ENCODE results near the gene TTC24. TPM values are rescaled to one million over a fixed set of nuclear protein-coding genes. Genes with fewer than 3 reads are reported as not detected.

TTC24 gene
- polyA plus RNA-seq (2011; rRNA removed) (not detected in 2 replicates), polyA minus RNA-seq (2011; rRNA and poly(A)+ RNA removed) (not detected in 2 replicates)

GRCh38 chr1:156579472-156579871 lies at the start of gene TTC24:
Gene TTC24 (plus strand): TSS chr1:156579723. CDS start chr1:156581365, 1,642 bp downstream.
- Histone ChIP-seq H3K4me3 (ENCODE audit: low read depth, low read length) (no peak within 1 kb of the TSS), H3K27me3 (ENCODE audit: control insufficient read depth, insufficient read depth, low read length) (peaks cover 16% of the 10 kb centered on the region), H3K9me3 (ENCODE audit: control insufficient read depth, insufficient read depth, low read length) (no peaks in the 10 kb centered on the region), H3K27ac (ENCODE audit: low read depth, low read length) (no peak within 1 kb of the TSS)
- POLR2A ChIA-PET, result no interaction called here
- CTCF ChIA-PET, result interaction anchor here (0.7 to 1.2 kb wide), 3 partner anchors 29 to 681 kb away, joined by 6 to 7 read pairs (median 6); no protein-coding TSS in a partner anchor
- no peak for DNase-seq (ENCODE audit: low read depth, low spot score)
- TF ChIP-seq CTCF (IDR thresholded peaks at IDR 0.05; ENCODE audit: low read depth, low read length), result no peak

GRCh38 chr1:156530006-156530405 lies 49.5 kb upstream of the TTC24 start:
- DNase-seq (ENCODE audit: low read depth, low spot score), result no peak
- no peaks in the 10 kb centered on the region; the same call in 1 of the 2 replicates for H3K9me3 ChIP-seq (ENCODE audit: control insufficient read depth, insufficient read depth, low read length)
- no peak overlapping the region for H3K27ac ChIP-seq (ENCODE audit: low read depth, low read length)
- ChIA-PET POLR2A (no interaction called here), CTCF (no interaction called here)
- no peaks in the 10 kb centered on the region for H3K27me3 ChIP-seq (ENCODE audit: control insufficient read depth, insufficient read depth, low read length)
- TF ChIP-seq CTCF (IDR thresholded peaks at IDR 0.05; ENCODE audit: low read depth, low read length), result no peak
- H3K4me3 ChIP-seq (ENCODE audit: low read depth, low read length), result no peak overlapping the region

GRCh38 chr1:156532374-156532773 lies 47.1 kb upstream of the TTC24 start:
- DNase-seq (ENCODE audit: low read depth, low spot score), result no peak
- Histone ChIP-seq H3K27me3 (ENCODE audit: control insufficient read depth, insufficient read depth, low read length) (no peaks in the 10 kb centered on the region), H3K4me3 (ENCODE audit: low read depth, low read length) (no peak overlapping the region), H3K27ac (ENCODE audit: low read depth, low read length) (no peak overlapping the region), H3K9me3 (ENCODE audit: control insufficient read depth, insufficient read depth, low read length) (no peaks in the 10 kb centered on the region; the same call in 1 of the 2 replicates)
- POLR2A ChIA-PET, result no interaction called here
- no peak for TF ChIP-seq CTCF (IDR thresholded peaks at IDR 0.05; ENCODE audit: low read depth, low read length)
- CTCF ChIA-PET, result interaction anchor here (0.6 to 1.2 kb wide), 4 partner anchors 15 to 202 kb away, joined by 3 to 9 read pairs (median 5); no protein-coding TSS in a partner anchor

- DNase-seq (ENCODE audit: low read depth, low spot score), result no peak
- no peak overlapping the region for H3K27ac ChIP-seq (ENCODE audit: low read depth, low read length)
- H3K27me3 ChIP-seq (ENCODE audit: control insufficient read depth, insufficient read depth, low read length), result no peaks in the 10 kb centered on the region
- no peak for TF ChIP-seq CTCF (IDR thresholded peaks at IDR 0.05; ENCODE audit: low read depth, low read length)
- no peaks in the 10 kb centered on the region; the same call in 1 of the 2 replicates for H3K9me3 ChIP-seq (ENCODE audit: control insufficient read depth, insufficient read depth, low read length)
- ChIA-PET POLR2A (no interaction called here), CTCF (interaction anchor here (0.6 kb wide), 1 partner anchor 131 kb away, joined by 4 read pairs; no protein-coding TSS in a partner anchor)
- no peak overlapping the region for H3K4me3 ChIP-seq (ENCODE audit: low read depth, low read length)
Measured at GRCh38 chr1:156533568-156534220, 45.8 kb upstream of the TTC24 start.

GRCh38 chr1:156534424-156535060 lies 45.0 kb upstream of the TTC24 start:
- no peak overlapping the region for H3K4me3 ChIP-seq (ENCODE audit: low read depth, low read length)
- no peaks in the 10 kb centered on the region for H3K27me3 ChIP-seq (ENCODE audit: control insufficient read depth, insufficient read depth, low read length)
- CTCF ChIA-PET, result no interaction called here
- DNase-seq (ENCODE audit: low read depth, low spot score), result no peak
- no peaks in the 10 kb centered on the region; the same call in 1 of the 2 replicates for H3K9me3 ChIP-seq (ENCODE audit: control insufficient read depth, insufficient read depth, low read length)
- TF ChIP-seq CTCF (IDR thresholded peaks at IDR 0.05; ENCODE audit: low read depth, low read length), result no peak
- no peak overlapping the region for H3K27ac ChIP-seq (ENCODE audit: low read depth, low read length)
- POLR2A ChIA-PET, result no interaction called here

Data from AG04450 (cell line).